HEK293 (cell line): ENCODE measurements around the gene TBC1D24.

Experiments
- CTCF ChIA-PET: fragments of 350-600 bp; formaldehyde crosslinking; extraction: SDS; loops from one replicate; lab custom pipeline; 2021; ENCODE audit warnings: antibody characterized with exemption; lab: Yijun Ruan, JAX
- POLR2A ChIA-PET: fragments of 300-600 bp; formaldehyde crosslinking; extraction: SDS; loops from one replicate; lab custom pipeline; 2020; ENCODE audit warnings: antibody characterized with exemption, inconsistent platforms; lab: Yijun Ruan, JAX
- H3K27ac ChIP-seq: fragments of 200-500 bp; sonication (Bioruptor generic); 2 replicates; pipeline ENCODE4 v1.5.1; 2014; ENCODE audit warnings: low read depth, low read length, control low read depth, inconsistent platforms; ENCODE audit errors: extremely low read depth
- H3K36me3 ChIP-seq, 2 experiments: fragments of 200-500 bp in 1 of 2; sonication (Bioruptor generic) in 1 of 2; 1 replicate in 1 of 2; 2 replicates in 1 of 2; pipeline ENCODE4 v1.5.1; 2014 to 2017; ENCODE audit warnings: inconsistent platforms in 2 of 2, low read length in 2 of 2; ENCODE audit not compliant: control insufficient read depth in 2 of 2, insufficient read depth in 1 of 2
- H3K4me1 ChIP-seq: fragments of 200-500 bp; sonication (Bioruptor generic); 2 replicates; pipeline ENCODE4 v1.5.1; 2014; ENCODE audit warnings: mild to moderate bottlenecking, low read length, inconsistent platforms; ENCODE audit not compliant: control insufficient read depth, insufficient read depth
- H3K4me3 ChIP-seq: 2 replicates; pipeline ENCODE4 v1.5.1; 2011; ENCODE audit warnings: low read depth, mild to moderate bottlenecking, control low read depth, low read length, moderate library complexity
- H3K9me3 ChIP-seq: fragments of 200-500 bp; sonication (Bioruptor generic); 2 replicates; pipeline ENCODE4 v1.5.1; 2014; ENCODE audit warnings: low read depth, low read length, inconsistent platforms; ENCODE audit not compliant: control insufficient read depth, insufficient read depth
- HOXD13 ChIP-seq: sonication (generic); formaldehyde crosslinking; IDR thresholded peaks from 2 replicates; pipeline ENCODE4 v1.8.0; 2022; ENCODE audit warnings: missing genetic modification reagents, borderline replicate concordance
- KLF16 ChIP-seq: fragments of 450-650 bp; formaldehyde crosslinking; IDR thresholded peaks from 2 replicates; pipeline ENCODE4 v1.5.1; 2017; ENCODE audit warnings: missing biosample characterization, missing genetic modification characterization
- RBAK ChIP-seq: fragments of 450-650 bp; formaldehyde crosslinking; IDR thresholded peaks from 2 replicates; pipeline ENCODE4 v1.5.1; 2016; ENCODE audit warnings: missing biosample characterization, missing genetic modification characterization
- REST ChIP-seq: fragments of 450-650 bp; formaldehyde crosslinking; IDR thresholded peaks from 2 replicates; pipeline ENCODE4 v1.5.1; 2016; ENCODE audit warnings: missing biosample characterization, missing genetic modification characterization
- SETDB1 ChIP-seq: IDR thresholded peaks from one replicate; pipeline ENCODE4 v1.6.1; 2017; ENCODE audit warnings: mild to moderate bottlenecking, low read length, moderate library complexity, mixed read lengths; ENCODE audit not compliant: insufficient read length
- SP7 ChIP-seq: fragments of 450-650 bp; formaldehyde crosslinking; IDR thresholded peaks from 2 replicates; pipeline ENCODE4 v1.5.1; 2016; ENCODE audit warnings: missing biosample characterization, missing genetic modification characterization
- ZBTB44 ChIP-seq: fragments of 450-650 bp; IDR thresholded peaks from 2 replicates; pipeline ENCODE4 v1.5.1; 2018; ENCODE audit warnings: missing biosample characterization, mild to moderate bottlenecking, missing genetic modification characterization
- ZBTB48 ChIP-seq: fragments of 450-650 bp; formaldehyde crosslinking; IDR thresholded peaks from 2 replicates; pipeline ENCODE4 v1.5.1; 2016; ENCODE audit warnings: missing biosample characterization, missing genetic modification characterization
- ZEB2 ChIP-seq: fragments of 450-650 bp; formaldehyde crosslinking; IDR thresholded peaks from 2 replicates; pipeline ENCODE4 v1.5.1; 2016; ENCODE audit warnings: missing biosample characterization, missing genetic modification characterization
- ZNF114 ChIP-seq: fragments of 450-650 bp; formaldehyde crosslinking; IDR thresholded peaks from 2 replicates; pipeline ENCODE4 v1.5.0; 2017; ENCODE audit warnings: missing biosample characterization, missing genetic modification characterization
- ZNF132 ChIP-seq: fragments of 450-650 bp; formaldehyde crosslinking; IDR thresholded peaks from 2 replicates; pipeline ENCODE4 v1.5.1; 2017; ENCODE audit warnings: missing biosample characterization, missing genetic modification characterization, borderline replicate concordance
- ZNF140 ChIP-seq: fragments of 450-650 bp; formaldehyde crosslinking; IDR thresholded peaks from 2 replicates; pipeline ENCODE4 v1.5.1; 2016; ENCODE audit warnings: missing biosample characterization, missing genetic modification characterization
- ZNF148 ChIP-seq: fragments of 450-650 bp; formaldehyde crosslinking; IDR thresholded peaks from 2 replicates; pipeline ENCODE4 v1.5.0; 2017; ENCODE audit warnings: missing biosample characterization, missing genetic modification characterization, borderline replicate concordance
- ZNF184 ChIP-seq: fragments of 450-650 bp; IDR thresholded peaks from 2 replicates; pipeline ENCODE4 v1.5.1; 2018; ENCODE audit warnings: missing biosample characterization, mild to moderate bottlenecking, missing genetic modification characterization
- ZNF202 ChIP-seq: fragments of 450-650 bp; formaldehyde crosslinking; IDR thresholded peaks from 2 replicates; pipeline ENCODE4 v1.5.1; 2016; ENCODE audit warnings: missing biosample characterization, missing genetic modification characterization, borderline replicate concordance
- ZNF214 ChIP-seq: fragments of 450-650 bp; formaldehyde crosslinking; IDR thresholded peaks from 2 replicates; pipeline ENCODE4 v1.5.1; 2017; ENCODE audit warnings: missing biosample characterization, mild to moderate bottlenecking, missing genetic modification characterization, borderline replicate concordance
- ZNF266 ChIP-seq: fragments of 450-650 bp; formaldehyde crosslinking; IDR thresholded peaks from 2 replicates; pipeline ENCODE4 v1.5.1; 2016; ENCODE audit warnings: missing biosample characterization, missing genetic modification characterization, low read depth
- ZNF311 ChIP-seq: fragments of 450-650 bp; formaldehyde crosslinking; IDR thresholded peaks from 2 replicates; pipeline ENCODE4 v1.5.1; 2017; ENCODE audit warnings: missing biosample characterization, missing genetic modification characterization, borderline replicate concordance
- ZNF350 ChIP-seq: fragments of 450-650 bp; formaldehyde crosslinking; IDR thresholded peaks from 2 replicates; pipeline ENCODE4 v1.5.0; 2017; ENCODE audit warnings: missing biosample characterization, mild to moderate bottlenecking, missing genetic modification characterization
- ZNF404 ChIP-seq: fragments of 450-650 bp; formaldehyde crosslinking; IDR thresholded peaks from 2 replicates; pipeline ENCODE4 v1.5.1; 2017; ENCODE audit warnings: missing biosample characterization, missing genetic modification characterization
- ZNF416 ChIP-seq: fragments of 450-650 bp; formaldehyde crosslinking; IDR thresholded peaks from 2 replicates; pipeline ENCODE4 v1.5.1; 2016; ENCODE audit warnings: missing biosample characterization, missing genetic modification characterization
- ZNF473 ChIP-seq: fragments of 450-650 bp; formaldehyde crosslinking; IDR thresholded peaks from 2 replicates; pipeline ENCODE4 v1.5.1; 2017; ENCODE audit warnings: missing biosample characterization, missing genetic modification characterization
- ZNF510 ChIP-seq: fragments of 450-650 bp; formaldehyde crosslinking; IDR thresholded peaks from 2 replicates; pipeline ENCODE4 v1.5.1; 2018; ENCODE audit warnings: mild to moderate bottlenecking, missing genetic modification characterization, missing biosample characterization; ENCODE audit not compliant: insufficient replicate concordance
- ZNF558 ChIP-seq: fragments of 450-650 bp; formaldehyde crosslinking; IDR thresholded peaks from 2 replicates; pipeline ENCODE4 v1.5.1; 2016; ENCODE audit warnings: missing biosample characterization, missing genetic modification characterization
- ZNF610 ChIP-seq: fragments of 450-650 bp; formaldehyde crosslinking; IDR thresholded peaks from 2 replicates; pipeline ENCODE4 v1.5.1; 2016; ENCODE audit warnings: missing biosample characterization, missing genetic modification characterization, borderline replicate concordance
- ZNF624 ChIP-seq: fragments of 450-650 bp; formaldehyde crosslinking; IDR thresholded peaks from 2 replicates; pipeline ENCODE4 v1.5.1; 2017; ENCODE audit warnings: missing biosample characterization, missing genetic modification characterization
- ZNF654 ChIP-seq: fragments of 450-650 bp; formaldehyde crosslinking; IDR thresholded peaks from 2 replicates; pipeline ENCODE4 v1.5.1; 2016; ENCODE audit warnings: low read depth, missing biosample characterization, missing genetic modification characterization
- ZNF707 ChIP-seq: fragments of 450-650 bp; formaldehyde crosslinking; IDR thresholded peaks from 2 replicates; pipeline ENCODE4 v1.5.1; 2016; ENCODE audit warnings: missing biosample characterization, missing genetic modification characterization
- ZNF776 ChIP-seq: fragments of 450-650 bp; formaldehyde crosslinking; IDR thresholded peaks from 2 replicates; pipeline ENCODE4 v1.5.0; 2017; ENCODE audit warnings: missing biosample characterization, missing genetic modification characterization, borderline replicate concordance
- ZNF843 ChIP-seq: fragments of 450-650 bp; formaldehyde crosslinking; IDR thresholded peaks from 2 replicates; pipeline ENCODE4 v1.5.1; 2016; ENCODE audit warnings: missing biosample characterization, missing genetic modification characterization
- ZSCAN23 ChIP-seq: fragments of 450-650 bp; formaldehyde crosslinking; IDR thresholded peaks from 2 replicates; pipeline ENCODE4 v1.5.1; 2016; ENCODE audit warnings: missing biosample characterization, missing genetic modification characterization
- ZSCAN30 ChIP-seq: fragments of 450-650 bp; IDR thresholded peaks from 2 replicates; pipeline ENCODE4 v1.5.1; 2018; ENCODE audit warnings: missing biosample characterization, mild to moderate bottlenecking, missing genetic modification characterization, moderate library complexity

Gene TBC1D24

GRCh38 chr16:2459647-2460390 is 15.1 kb upstream of the TBC1D24 start, which contains the start of gene TEDC2 (continued):
- peak; percentile 71 for TF ChIP-seq SP7 (tag by site-specific recombination)
- TF ChIP-seq ZNF473, result no peak
- no peak for TF ChIP-seq ZNF776 (tag by site-specific recombination)
- no peak for TF ChIP-seq ZNF654 (tag by site-specific recombination)
- TF ChIP-seq RBAK (tag by site-specific recombination), result no peak
- no peak for TF ChIP-seq ZNF114
- no peak for TF ChIP-seq ZNF610 (tag by site-specific recombination)
- TF ChIP-seq ZNF202 (tag by site-specific recombination), result no peak
- TF ChIP-seq REST (tag by site-specific recombination), result peak; percentile 90
- no peak for TF ChIP-seq ZNF510
- TF ChIP-seq ZNF132, result no peak
- TF ChIP-seq ZSCAN23, result no peak
- TF ChIP-seq ZEB2, result peak; percentile 77
- TF ChIP-seq SETDB1, result no peak
- no peak for TF ChIP-seq ZNF350 (tag by site-specific recombination)
- TF ChIP-seq ZNF624 (tag by site-specific recombination), result no peak

GRCh38 chr16:2460391-2460713 is 14.6 kb upstream of the TBC1D24 start:
- ChIA-PET POLR2A (interaction anchor here (1.0 to 2.4 kb wide), 10 partner anchors 9 to 305 kb away, joined by 3 to 34 read pairs (median 5); partner anchors contain the start of genes AMDHD2, NTN3, TBC1D24 and TRAF7), CTCF (interaction anchor here (0.7 kb wide), 1 partner anchor 34 kb away, joined by 3 read pairs; no protein-coding TSS in a partner anchor)
- H3K9me3 ChIP-seq, result no peaks in the 10 kb centered on the region
- H3K27ac ChIP-seq, result peak overlapping the region; percentile 70; the same call in 1 of the 2 replicates
- H3K4me1 ChIP-seq, result peaks cover 15% of the 10 kb centered on the region
- peaks cover 0 to 54% of the 10 kb centered on the region in 2 experiments; a peak in 2 of 3 replicates for H3K36me3 ChIP-seq
- H3K4me3 ChIP-seq, result peak overlapping the region; percentile 50
- TF ChIP-seq ZSCAN30 (tag by site-specific recombination) (no peak), SP7 (tag by site-specific recombination) (no peak), ZNF843 (tag by site-specific recombination) (no peak), KLF16 (tag by site-specific recombination) (no peak), ZNF707 (tag by site-specific recombination) (no peak), ZNF148 (tag by site-specific recombination) (no peak), ZNF184 (tag by site-specific recombination) (no peak), ZNF416 (tag by site-specific recombination) (no peak), ZNF558 (tag by site-specific recombination) (no peak), ZNF140 (tag by site-specific recombination) (no peak), ZNF311 (no peak), ZNF132 (no peak), ZNF214 (tag by site-specific recombination) (no peak), ZNF404 (tag by site-specific recombination) (no peak), ZBTB48 (no peak), ZBTB44 (tag by site-specific recombination) (no peak), ZNF266 (no peak), HOXD13 (CRISPR knock-in tag) (no peak)
